Activated CD8-positive, alpha-beta T cell treated with anti-CD3 and anti-CD28 coated beads for 36 hours (primary cell): Measurements from ENCODE around the gene SCRT2. TPM values are rescaled to one million over a fixed set of nuclear protein-coding genes. Genes with fewer than 3 reads are reported as not detected.

Experiments used
- ATAC-seq: fragments of 200-7000 bp; cut with Tn5 transposase; one replicate; pipeline ENCODE4 v1.10.0; 2021; ENCODE audit warnings: mild to moderate bottlenecking, moderate library complexity
- CTCF ChIA-PET: fragments of 350-600 bp; sonication (Branson Sonifier 250); formaldehyde crosslinking; loops from one replicate; lab custom pipeline; 2021; ENCODE audit warnings: antibody characterized with exemption; lab: Charles Lee
- POLR2A ChIA-PET: fragments of 350-600 bp; sonication (Branson Sonifier 250); formaldehyde crosslinking; loops from one replicate; lab custom pipeline; 2021; ENCODE audit warnings: antibody characterized with exemption; lab: Charles Lee
- DNase-seq: peaks from one replicate; pipeline ENCODE4 v3.0.0-alpha.2; 2020
- H3K27ac Mint-ChIP-seq: one replicate; pipeline ENCODE4 v1.8.0; 2021; ENCODE audit warnings: mild to moderate bottlenecking, mixed read lengths
- H3K27me3 Mint-ChIP-seq: one replicate; pipeline ENCODE4 v1.8.0; 2021; ENCODE audit warnings: mixed read lengths
- H3K36me3 Mint-ChIP-seq: one replicate; pipeline ENCODE4 v1.8.0; 2021; ENCODE audit warnings: low read depth, mixed read lengths
- H3K4me1 Mint-ChIP-seq: one replicate; pipeline ENCODE4 v1.8.0; 2021; ENCODE audit warnings: low read depth, mixed read lengths
- H3K4me3 Mint-ChIP-seq: one replicate; pipeline ENCODE4 v1.8.0; 2021; ENCODE audit warnings: mild to moderate bottlenecking, moderate library complexity, mixed read lengths
- H3K9me3 Mint-ChIP-seq: one replicate; pipeline ENCODE4 v1.8.0; 2021; ENCODE audit warnings: mixed read lengths
- intact Hi-C: fragments of 100-400 bp; cut with micrococcal nuclease; formaldehyde crosslinking; loops from one replicate; pipeline ENCODE4 v1.10.0; 2022
- total RNA-seq, 2 experiments: library from RNA; stranded (reverse); gene quantifications; one replicate each; pipeline ENCODE4 v1.2.3, GENCODE V29; 2021
- TF ChIP-seq, protein P1 (sequence below): fragments of 200-600 bp; IDR thresholded peaks from one replicate; pipeline ENCODE4 v1.8.0; 2022; ENCODE audit warnings: antibody characterized with exemption, mild to moderate bottlenecking

SCRT2 gene
- total RNA-seq, 2 experiments from 2014 or later = not detected

GRCh38 chr20:650954-651353 lies 24.6 kb downstream of the SCRT2 start:
- Mint-ChIP-seq H3K27ac (no peak overlapping the region), H3K9me3 (no peaks in the 10 kb centered on the region), H3K4me1 (peaks cover 18% of the 10 kb centered on the region), H3K27me3 (peaks cover 5% of the 10 kb centered on the region), H3K36me3 (peaks cover 23% of the 10 kb centered on the region), H3K4me3 (peak overlapping the region; percentile 77)
- DNase-seq (no peak), ATAC-seq (no peak)
- TF ChIP-seq, protein P1, sequence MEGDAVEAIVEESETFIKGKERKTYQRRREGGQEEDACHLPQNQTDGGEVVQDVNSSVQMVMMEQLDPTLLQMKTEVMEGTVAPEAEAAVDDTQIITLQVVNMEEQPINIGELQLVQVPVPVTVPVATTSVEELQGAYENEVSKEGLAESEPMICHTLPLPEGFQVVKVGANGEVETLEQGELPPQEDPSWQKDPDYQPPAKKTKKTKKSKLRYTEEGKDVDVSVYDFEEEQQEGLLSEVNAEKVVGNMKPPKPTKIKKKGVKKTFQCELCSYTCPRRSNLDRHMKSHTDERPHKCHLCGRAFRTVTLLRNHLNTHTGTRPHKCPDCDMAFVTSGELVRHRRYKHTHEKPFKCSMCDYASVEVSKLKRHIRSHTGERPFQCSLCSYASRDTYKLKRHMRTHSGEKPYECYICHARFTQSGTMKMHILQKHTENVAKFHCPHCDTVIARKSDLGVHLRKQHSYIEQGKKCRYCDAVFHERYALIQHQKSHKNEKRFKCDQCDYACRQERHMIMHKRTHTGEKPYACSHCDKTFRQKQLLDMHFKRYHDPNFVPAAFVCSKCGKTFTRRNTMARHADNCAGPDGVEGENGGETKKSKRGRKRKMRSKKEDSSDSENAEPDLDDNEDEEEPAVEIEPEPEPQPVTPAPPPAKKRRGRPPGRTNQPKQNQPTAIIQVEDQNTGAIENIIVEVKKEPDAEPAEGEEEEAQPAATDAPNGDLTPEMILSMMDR = no peak
- ChIA-PET CTCF (interaction anchor here (2.4 kb wide), 1 partner anchor 17 kb away, joined by 8 read pairs; no protein-coding TSS in a partner anchor), POLR2A (interaction anchor here (1.0 kb wide), 1 partner anchor 114 kb away, joined by 5 read pairs; no protein-coding TSS in a partner anchor)
- intact Hi-C loops = no loop called here

DNA sequence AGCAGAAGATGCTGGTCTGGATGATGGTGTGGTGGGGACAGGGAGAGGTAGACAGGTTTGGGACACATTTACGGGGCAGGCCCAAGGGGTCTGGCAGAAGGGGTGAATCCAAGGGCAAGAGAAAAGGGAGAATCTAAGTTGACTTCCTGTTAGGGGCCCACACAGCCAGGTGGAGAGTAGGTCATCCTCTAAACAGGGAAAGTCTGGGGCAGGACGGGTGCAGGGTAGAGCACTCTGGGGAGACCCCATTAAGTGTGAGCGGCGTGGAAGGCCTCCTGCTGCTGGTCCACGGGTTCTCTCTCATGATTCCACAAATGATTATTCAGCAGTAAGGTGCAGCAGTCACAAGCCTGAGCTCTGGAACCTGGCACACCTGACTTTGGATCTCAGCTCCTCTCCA lies 25.3 kb downstream of the SCRT2 start:
- H3K9me3 Mint-ChIP-seq = no peaks in the 10 kb centered on the region
- peaks cover 22% of the 10 kb centered on the region for H3K4me1 Mint-ChIP-seq
- no peak overlapping the region for H3K4me3 Mint-ChIP-seq
- ATAC-seq (no peak), DNase-seq (no peak)
- peaks cover 23% of the 10 kb centered on the region for H3K36me3 Mint-ChIP-seq
- no peak overlapping the region for H3K27ac Mint-ChIP-seq
- ChIA-PET POLR2A (no interaction called here), CTCF (interaction anchor here (2.4 kb wide), 1 partner anchor 17 kb away, joined by 8 read pairs; no protein-coding TSS in a partner anchor)
- intact Hi-C loops = no loop called here
- TF ChIP-seq, protein P1 = no peak
- H3K27me3 Mint-ChIP-seq = peaks cover 5% of the 10 kb centered on the region

DNA sequence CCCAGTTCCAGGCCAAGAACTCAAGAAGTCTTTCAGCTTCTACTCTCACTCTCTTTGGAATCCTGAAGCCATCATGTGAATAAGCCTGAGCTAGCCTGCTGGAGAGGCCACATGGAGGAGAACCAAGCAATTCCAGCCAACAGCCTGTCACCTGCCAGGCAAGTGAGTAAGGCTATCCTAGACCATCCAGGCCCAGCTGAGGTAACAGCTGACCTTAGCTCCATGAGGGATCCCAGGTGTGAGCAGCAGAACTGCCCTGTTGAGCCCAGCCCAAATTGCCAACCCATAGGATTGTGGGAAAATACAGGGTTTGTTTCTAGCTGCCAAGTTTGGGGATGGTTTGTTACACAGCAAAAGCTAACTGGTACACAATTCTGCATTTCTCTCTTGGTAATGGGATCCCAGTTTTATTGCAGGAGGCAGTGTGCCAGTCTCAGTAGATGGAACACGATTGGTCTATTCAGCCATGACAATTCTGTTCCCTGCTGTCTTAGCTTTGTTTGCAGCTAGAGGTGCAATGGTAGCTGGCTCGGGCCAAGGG lies 28.1 kb downstream of the SCRT2 start:
- Mint-ChIP-seq H3K27me3 (peaks cover 11% of the 10 kb centered on the region), H3K4me1 (peaks cover 17% of the 10 kb centered on the region), H3K27ac (no peak overlapping the region), H3K36me3 (peaks cover 23% of the 10 kb centered on the region), H3K9me3 (no peaks in the 10 kb centered on the region), H3K4me3 (no peak overlapping the region)
- no peak for ATAC-seq
- ChIA-PET CTCF (interaction anchor here (0.8 to 4.1 kb wide), 6 partner anchors 20 to 247 kb away, joined by 3 to 56 read pairs (median 6); partner anchors contain the start of gene CSNK2A1), POLR2A (no interaction called here)
- no peak for DNase-seq
- intact Hi-C loops = loop anchor here (5.0 kb wide), 1 partner anchor 295 kb away; no protein-coding TSS in a partner anchor
- TF ChIP-seq, protein P1 = no peak

DNA sequence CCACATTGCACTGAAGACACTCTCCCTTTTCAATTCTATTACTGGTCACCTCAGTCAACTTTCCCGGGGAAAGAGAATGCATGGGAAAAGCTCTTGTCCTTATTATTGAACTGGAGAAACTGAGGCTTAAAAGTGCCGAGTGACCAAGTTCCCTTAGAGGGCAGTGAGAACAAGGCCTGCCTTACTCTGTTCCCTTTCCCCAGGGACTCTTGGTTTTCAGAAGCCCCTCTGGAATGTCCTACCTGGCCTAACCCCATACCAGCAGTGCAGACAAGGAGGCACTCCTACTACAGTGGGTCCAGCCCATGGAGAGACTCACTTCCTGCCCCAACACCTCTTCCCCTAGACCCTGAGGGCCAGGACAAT lies 28.8 kb downstream of the SCRT2 start:
- H3K36me3 Mint-ChIP-seq = peaks cover 23% of the 10 kb centered on the region
- TF ChIP-seq, protein P1 = no peak
- ChIA-PET POLR2A (no interaction called here), CTCF (interaction anchor here (0.8 to 4.1 kb wide), 10 partner anchors 11 to 285 kb away, joined by 3 to 56 read pairs (median 10); partner anchors contain the start of gene CSNK2A1)
- DNase-seq (no peak), ATAC-seq (no peak)
- intact Hi-C loops = loop anchor here (5.0 kb wide), 1 partner anchor 295 kb away; no protein-coding TSS in a partner anchor
- peaks cover 11% of the 10 kb centered on the region for H3K4me1 Mint-ChIP-seq
- H3K9me3 Mint-ChIP-seq = no peaks in the 10 kb centered on the region
- peaks cover 11% of the 10 kb centered on the region for H3K27me3 Mint-ChIP-seq
- no peak overlapping the region for H3K27ac Mint-ChIP-seq
- no peak overlapping the region for H3K4me3 Mint-ChIP-seq
